AG09319 (cell line): ENCODE data around the gene SPRY1.

ENCODE experiments used
- DNase-seq: peaks from one replicate; pipeline ENCODE4 v3.0.0-alpha.2; 2010; ENCODE audit warnings: low read depth; ENCODE audit errors: extremely low read depth
- TF ChIP-seq, protein P1 (sequence below): IDR thresholded peaks from 2 replicates; pipeline ENCODE4 v1.5.1; 2011; ENCODE audit warnings: low read depth, mild to moderate bottlenecking, inconsistent platforms, low read length, moderate library complexity

Gene SPRY1, protein sequence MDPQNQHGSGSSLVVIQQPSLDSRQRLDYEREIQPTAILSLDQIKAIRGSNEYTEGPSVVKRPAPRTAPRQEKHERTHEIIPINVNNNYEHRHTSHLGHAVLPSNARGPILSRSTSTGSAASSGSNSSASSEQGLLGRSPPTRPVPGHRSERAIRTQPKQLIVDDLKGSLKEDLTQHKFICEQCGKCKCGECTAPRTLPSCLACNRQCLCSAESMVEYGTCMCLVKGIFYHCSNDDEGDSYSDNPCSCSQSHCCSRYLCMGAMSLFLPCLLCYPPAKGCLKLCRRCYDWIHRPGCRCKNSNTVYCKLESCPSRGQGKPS

DNA sequence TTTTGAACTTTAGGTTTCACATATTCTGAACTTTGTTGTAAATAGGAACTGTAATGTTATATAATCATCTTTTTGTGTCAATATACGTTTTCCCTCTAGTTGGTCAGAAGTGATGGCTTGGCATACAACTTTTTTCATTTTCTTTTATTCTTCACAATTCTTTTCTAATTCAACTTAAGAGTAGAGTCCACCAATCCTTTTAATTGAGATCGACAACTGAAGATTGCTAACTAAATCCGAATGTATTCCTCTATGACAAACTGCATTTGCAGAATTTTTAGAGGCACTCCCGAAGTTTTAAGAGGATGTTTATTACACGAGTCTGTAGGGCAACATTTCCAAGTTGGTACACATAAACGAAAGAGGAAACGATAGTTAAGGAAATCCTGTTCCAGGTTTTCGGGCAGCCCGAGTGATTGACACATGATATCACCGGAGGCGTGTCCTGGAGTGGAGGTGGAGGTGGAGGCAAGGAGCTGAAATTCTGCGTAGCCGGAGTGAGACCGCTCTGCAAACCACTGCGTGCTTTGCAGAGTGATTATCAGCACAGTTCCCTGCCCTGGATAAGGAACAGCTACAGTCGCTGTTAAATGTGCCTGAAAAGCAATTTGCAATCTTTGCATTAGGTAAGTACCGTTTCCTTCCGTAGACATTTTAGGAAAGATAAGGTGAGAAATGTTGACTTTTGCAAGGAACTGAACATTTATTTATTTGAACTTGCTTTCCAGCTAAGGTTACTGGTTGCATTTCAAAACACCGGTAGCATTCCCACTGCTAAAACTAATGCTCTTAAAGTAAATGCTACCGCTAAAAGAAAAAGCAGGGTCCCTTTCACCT lies at the start of gene SPRY1:
SPRY1 (plus strand) TSS at position 489 of the 837 bp plus-strand sequence. CDS start 4,797 bp downstream, outside the sequence.
- no peak for DNase-seq
- TF ChIP-seq, protein P1, sequence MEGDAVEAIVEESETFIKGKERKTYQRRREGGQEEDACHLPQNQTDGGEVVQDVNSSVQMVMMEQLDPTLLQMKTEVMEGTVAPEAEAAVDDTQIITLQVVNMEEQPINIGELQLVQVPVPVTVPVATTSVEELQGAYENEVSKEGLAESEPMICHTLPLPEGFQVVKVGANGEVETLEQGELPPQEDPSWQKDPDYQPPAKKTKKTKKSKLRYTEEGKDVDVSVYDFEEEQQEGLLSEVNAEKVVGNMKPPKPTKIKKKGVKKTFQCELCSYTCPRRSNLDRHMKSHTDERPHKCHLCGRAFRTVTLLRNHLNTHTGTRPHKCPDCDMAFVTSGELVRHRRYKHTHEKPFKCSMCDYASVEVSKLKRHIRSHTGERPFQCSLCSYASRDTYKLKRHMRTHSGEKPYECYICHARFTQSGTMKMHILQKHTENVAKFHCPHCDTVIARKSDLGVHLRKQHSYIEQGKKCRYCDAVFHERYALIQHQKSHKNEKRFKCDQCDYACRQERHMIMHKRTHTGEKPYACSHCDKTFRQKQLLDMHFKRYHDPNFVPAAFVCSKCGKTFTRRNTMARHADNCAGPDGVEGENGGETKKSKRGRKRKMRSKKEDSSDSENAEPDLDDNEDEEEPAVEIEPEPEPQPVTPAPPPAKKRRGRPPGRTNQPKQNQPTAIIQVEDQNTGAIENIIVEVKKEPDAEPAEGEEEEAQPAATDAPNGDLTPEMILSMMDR = no peak

DNA sequence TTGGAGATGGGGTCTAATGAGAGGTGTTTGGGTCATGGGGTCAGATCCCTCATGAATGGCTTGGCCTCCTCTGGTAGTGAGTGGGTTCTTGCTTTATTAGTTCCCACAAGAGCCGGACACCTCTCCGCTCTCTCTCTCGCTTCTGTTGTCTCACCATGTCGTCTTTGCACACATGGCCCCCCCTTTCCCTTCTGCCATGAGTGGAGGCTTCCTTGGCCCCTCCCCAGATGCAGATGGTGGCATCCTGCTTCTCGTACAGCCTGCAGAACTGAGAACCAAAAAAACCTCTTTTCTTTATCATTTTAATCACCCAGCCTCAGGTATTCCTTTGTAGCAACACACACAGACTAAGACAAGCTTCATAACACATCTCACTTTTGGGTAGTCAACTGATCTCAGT lies 49.6 kb upstream of the SPRY1 start:
- no peak for DNase-seq
- TF ChIP-seq, protein P1 = no peak

DNA sequence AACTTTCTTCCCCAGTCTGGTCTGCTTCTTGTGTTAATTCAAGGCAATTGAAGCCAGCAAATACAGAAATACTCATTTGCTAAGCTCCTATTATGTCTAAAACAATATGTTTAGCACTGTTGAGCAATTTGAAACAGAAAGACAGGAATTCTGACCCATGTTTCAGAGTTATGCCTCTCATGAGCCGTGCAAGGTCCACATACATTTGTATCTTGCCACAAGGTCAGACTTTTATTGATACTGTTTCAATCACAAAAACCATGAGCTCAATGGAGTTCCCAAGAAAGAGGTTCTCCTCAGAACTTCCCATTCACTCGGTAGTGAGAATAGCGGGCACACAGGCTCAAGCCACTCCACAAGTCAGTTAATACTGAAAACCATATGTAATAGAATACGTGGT lies 47.6 kb upstream of the SPRY1 start:
- TF ChIP-seq, protein P1 = no peak
- no peak for DNase-seq

DNA sequence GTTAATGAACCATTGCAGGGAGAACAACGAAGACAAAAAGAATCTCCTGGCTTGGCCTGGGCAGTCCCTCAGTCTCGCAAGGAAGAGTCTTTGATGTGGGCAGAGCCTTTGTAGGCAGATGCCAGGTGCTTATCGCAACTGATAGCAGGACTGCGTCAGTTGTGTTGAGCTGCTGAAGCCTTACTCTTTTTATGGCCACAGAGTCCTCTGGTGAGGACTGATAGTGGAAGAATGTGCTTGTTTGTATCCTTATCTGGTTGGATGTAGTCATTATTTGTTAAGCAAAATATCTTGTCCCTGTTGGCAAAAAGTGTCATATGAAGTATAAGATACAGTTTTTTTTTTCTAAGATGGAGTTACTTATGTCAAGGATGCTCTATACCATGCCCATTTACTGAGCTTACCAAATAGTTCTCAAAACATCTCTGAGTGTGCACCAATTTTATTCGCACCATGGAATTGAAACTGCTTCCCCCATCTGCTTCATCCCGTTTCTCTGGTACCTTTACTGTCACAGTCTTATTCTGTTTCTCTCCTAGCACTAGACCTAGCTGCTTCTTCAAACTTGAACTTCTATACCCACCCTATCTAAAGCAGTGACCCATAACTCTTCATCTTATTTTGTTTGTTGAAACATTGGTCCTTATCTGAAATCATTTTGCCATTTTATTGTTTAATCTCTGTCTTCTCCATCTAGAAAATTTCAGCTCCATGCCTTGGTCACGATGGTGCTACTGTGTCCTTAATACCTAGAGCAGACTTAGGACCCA lies 47.0 kb upstream of the SPRY1 start:
- TF ChIP-seq, protein P1 = no peak
- DNase-seq = no peak

DNA sequence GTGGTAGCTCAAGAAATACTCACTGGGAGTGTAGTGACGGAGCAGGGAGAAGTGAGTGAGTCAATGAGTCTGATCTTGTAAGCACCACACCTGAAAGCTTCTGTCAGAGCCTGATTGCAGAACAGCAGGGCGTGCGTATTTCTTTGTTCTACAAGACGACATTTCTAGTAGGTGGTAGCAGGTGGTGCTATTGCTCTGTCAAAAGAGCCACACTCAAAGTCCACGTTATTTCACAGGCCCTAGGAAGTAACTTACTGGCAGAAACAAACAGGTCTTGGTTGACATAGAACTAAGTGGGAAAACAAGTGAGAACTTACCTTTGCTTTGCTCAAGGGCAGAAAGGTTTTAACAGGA lies 46.4 kb upstream of the SPRY1 start:
- DNase-seq = no peak
- TF ChIP-seq, protein P1 = no peak

DNA sequence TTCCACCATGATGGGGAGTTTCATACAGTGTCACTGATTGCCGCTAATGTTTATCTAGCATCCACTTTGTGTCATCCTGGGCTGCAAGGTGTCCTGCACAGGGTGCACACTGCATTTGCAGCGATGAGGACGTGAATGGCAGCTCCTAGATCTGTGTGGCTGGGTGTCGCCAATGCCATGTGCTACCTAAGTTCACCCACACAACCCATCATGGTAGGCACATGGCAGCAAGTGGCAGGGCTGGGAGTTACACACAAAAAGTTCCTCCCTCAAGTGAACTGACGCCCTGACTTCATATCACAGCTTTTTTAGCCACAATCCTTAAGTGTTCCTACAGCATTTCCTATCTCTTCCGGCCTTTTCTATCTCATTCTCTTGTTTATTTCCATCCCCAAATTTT lies 45.9 kb upstream of the SPRY1 start:
- no peak for DNase-seq
- TF ChIP-seq, protein P1 = no peak
